GM04503 (cell line): ENCODE measurements around the gene PLCL1.

Experiments
- DNase-seq: peaks from one replicate; pipeline ENCODE4 v3.0.0-alpha.2; 2012; ENCODE audit warnings: low read depth

Gene PLCL1

GRCh38 chr2:197857476-197858107, 53.2 kb downstream of the PLCL1 start:
- no peak for DNase-seq

DNA sequence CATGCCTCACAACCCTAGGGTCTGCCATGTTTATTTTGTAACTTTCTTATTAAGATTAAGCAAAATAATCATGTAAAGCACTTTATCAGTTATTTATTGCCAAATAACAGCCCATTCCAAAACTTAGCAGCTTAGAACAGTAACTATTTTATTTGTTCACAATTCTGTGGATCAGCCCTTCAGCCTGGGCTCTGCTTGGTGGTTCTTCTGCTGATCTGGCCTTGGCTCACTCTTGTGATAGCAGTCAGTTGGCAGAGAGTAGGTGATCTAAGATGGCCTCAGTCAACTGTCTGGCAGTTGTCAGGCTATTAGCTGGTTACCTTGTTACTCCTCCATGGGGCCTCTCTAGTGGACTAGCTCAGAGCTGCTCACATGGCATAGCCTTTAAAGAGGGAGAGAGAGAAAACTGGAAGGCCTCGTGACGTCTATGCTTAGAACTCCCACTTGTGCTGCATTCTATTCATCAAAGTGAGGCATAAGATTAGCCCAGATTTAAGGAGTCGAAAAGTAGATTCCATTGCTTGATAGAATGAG, 54.3 kb downstream of the PLCL1 start:
- no peak for DNase-seq

DNA sequence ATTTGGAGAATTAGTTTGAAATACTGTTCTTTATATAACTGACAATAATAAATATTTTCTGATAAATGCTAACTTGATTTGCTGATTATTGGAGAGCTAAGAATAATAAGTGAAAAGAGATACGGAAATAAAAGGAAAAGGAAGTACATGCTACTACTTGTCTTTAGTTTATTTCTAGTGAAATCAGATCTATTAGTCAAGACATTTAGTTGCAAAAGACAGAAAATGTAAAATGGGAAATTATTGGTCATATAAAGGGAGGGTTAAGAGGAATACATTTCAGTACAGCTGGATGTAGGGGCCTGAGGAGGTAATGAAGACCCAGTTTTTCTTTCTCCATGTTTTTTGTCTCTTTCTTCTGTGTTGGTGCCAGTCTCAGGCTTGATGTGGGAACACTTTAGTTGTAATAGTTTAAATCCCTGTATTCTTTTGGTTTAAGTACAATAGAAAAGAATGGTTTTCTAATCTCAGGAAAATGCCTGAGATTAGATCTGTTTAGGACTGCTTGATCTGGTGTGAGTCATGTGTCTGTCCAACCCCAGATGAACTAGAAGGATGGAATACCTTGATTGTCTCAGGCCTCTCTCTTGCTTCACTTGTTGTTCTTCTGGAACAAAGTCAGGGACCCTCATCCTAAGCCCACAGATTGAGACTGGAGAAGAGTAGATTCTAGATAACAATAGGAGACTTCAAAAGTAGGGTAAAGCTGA, 58.0 kb downstream of the PLCL1 start:
- DNase-seq: no peak

- no peak for DNase-seq
Measured at GRCh38 chr2:197863744-197864143, 59.4 kb downstream of the PLCL1 start.

- no peak for DNase-seq
Measured at GRCh38 chr2:197866455-197866854, 62.1 kb downstream of the PLCL1 start.

DNA sequence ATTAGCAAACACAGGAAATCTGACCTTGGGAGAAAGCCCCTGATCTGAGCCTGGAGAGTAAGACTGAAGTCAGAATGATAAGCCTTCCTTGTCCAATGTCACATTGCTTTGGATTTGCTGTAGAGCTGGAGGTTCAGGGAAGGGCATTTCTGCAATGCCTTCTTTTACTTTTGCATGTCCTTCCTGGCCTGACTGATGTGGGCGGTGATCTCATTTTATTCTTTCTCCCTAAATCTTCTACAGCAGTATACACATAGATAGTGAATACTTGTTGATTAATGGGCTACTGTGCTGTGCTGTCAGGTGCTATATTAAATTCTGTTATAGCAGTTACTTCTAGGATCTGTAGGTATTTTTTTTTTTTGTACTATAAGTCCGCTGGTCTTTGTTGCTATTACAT, 62.6 kb downstream of the PLCL1 start:
- no peak for DNase-seq

- DNase-seq: no peak
Measured at GRCh38 chr2:197867624-197868023, 63.2 kb downstream of the PLCL1 start.

GRCh38 chr2:197868206-197868605, 63.8 kb downstream of the PLCL1 start:
- no peak for DNase-seq

DNA sequence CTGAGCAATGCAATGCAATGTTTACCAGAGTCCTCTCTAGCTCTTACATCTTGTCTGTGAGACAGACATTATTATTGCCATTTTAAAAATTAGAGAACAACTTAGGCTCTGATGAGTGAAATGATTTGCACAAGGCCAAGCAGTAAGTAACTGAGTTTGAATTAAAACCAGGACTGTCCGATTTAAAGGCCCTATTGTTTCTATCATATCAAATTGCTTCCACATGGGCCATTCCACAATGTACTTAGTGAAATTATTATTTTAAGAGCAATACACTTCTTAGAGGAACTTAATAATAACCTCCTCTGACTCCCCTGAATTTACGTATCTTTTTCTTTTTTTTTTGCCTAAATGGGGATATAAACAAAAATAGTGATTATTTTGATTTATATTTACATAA, 64.6 kb downstream of the PLCL1 start:
- no peak for DNase-seq

GRCh38 chr2:197869501-197870111, 65.2 kb downstream of the PLCL1 start:
- DNase-seq: no peak

DNA sequence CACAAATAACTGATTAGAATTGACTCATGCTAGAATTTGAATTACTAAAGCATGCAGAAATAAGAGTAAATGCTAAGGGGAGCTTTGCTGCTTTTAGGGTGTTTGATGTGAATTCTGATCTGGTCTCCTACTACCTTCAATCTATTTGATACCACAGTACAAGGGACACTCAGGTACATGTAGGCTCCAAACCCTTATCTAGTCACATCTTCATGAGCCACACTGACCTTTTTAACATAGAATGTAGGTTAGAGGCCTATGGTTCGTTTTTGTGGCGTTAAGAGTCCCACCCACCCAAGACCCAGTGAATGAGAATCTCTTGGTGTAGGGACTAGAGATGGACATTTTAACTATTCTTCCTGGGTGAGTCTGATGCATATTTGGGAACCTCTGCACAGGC, 65.7 kb downstream of the PLCL1 start:
- no peak for DNase-seq

DNA sequence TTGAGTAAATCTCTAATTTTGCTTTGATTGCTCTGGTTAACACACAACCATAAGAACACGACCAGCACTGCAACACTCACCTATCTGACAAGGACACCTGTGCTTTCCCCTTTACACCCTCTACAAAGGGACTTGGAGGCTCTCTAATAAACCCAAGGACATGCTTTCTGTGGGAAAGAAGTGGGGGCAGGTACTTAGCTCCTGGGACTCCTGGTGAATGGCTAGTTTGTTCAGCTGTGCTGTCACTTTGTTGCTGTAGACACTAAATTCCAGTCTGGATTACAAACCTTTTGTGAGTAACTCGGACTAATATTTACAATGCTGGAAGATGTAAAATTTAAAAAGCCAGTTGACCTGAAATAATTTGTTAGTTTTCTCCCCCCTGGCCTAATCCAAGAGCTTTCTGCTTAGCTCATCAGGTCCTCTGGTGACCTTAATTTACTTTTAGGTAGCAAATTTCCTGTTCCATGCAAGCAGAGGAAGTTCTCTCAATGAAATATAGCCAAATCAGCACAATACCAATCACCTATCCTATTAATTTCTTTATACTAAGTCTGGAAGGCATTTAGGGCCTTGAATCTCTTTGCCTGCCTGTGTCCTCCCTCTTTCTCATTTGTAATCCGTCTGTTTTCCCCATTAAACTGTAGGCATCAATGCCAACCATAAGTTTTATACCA, 67.5 kb downstream of the PLCL1 start:
- DNase-seq: no peak

DNA sequence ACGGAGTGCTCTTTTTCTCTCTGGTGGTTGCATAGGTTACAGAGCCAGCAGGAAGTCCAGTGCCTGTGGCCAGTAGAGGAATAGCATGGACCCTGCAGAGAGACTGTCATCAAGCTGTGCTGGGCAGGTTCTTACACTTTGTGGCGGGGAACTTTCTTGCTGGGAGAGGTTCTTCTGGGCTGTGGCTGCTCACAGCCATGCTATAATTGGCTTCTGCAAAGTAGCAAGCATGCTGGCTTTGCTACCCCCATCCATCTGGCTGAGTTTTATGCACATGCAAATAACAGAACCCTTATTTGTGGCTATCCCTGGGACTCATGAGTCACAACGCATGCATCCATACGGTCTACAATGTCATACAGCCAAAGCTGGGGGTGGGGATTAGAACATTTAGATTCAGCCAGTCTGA, 68.9 kb downstream of the PLCL1 start:
- no peak for DNase-seq

- DNase-seq: no peak
Measured at GRCh38 chr2:197875763-197876162, 71.4 kb downstream of the PLCL1 start.

- no peak for DNase-seq
Measured at GRCh38 chr2:197876524-197876923, 72.1 kb downstream of the PLCL1 start.

- no peak for DNase-seq
Measured at GRCh38 chr2:197877038-197877437, 72.6 kb downstream of the PLCL1 start.

DNA sequence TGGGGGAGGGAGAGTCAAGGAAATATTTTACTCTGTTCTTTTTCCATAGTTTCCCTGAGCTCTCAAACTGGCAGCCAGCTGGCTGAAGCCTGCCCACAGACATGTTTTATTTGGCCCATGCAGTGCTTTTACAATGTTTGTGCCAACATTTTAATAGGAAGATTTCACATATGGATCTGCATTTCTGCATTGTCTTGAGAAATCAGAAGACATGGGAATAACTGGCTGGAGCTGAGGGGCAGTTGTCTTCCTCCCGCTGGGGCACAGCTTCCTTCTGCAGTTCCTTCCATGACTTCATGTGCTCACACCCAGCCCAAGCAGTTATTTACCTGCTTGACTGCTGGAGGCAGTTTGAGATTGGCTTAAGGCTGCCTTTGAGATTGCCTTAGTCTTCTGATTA, 74.4 kb downstream of the PLCL1 start:
- no peak for DNase-seq

DNA sequence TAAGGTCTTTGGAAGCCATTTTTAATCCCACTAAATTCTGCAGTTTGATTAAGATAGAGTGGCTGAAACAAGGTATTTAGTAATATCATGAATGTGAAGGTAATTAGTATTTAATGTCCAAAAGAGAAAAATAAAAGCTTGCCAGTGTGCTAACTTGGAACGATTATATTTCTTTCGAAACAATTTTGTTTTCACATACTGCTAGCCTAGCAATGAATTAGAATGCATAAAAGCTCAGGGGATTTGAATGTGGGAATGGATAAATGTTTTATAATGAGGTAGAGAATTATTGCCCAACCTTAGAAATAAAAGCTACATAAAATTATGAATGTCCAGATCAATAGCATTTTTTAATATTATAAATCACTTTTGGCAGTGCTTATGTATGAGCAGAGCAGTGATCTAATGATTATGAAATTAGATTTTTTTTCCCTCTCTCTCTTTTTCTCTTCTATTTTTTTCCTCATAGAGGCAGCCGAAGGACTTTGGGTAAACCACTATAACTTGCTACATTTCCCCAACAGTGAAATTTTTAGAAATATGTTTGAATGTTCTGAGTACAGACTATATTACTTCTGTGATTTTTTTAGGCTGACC, 75.5 kb downstream of the PLCL1 start:
- DNase-seq: no peak

DNA sequence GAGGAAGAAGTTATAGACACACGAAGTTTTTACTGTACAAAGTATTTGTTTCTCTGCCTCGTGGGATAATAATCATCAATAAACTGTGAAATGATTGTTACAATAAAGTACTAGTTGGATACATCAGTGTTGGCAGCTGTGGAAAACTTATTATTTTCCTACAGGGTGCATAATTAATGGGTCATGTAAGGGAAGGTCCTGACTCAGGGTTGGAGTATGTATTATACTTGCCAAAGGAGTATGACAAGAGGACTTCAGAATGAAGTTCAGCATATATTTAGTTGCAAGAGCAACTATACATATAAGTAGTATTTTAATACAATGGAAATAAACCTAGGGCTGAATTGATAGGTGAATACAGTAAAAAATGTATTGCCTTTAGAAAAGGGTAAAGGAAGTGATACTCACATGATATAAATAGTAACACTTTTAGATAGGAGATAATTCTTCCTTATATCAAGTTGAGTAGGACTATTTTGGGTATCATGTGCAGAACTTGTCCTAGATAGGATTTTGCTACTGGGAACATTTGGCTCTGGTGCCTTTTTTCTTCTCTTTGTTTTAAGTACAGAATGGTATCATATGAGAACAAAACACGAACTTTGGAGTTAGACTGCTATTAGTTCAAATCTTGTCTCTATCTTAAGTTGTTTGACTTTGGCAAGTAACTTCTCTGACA, 79.1 kb downstream of the PLCL1 start:
- no peak for DNase-seq

GRCh38 chr2:197884252-197884651, 79.9 kb downstream of the PLCL1 start:
- DNase-seq: no peak

DNA sequence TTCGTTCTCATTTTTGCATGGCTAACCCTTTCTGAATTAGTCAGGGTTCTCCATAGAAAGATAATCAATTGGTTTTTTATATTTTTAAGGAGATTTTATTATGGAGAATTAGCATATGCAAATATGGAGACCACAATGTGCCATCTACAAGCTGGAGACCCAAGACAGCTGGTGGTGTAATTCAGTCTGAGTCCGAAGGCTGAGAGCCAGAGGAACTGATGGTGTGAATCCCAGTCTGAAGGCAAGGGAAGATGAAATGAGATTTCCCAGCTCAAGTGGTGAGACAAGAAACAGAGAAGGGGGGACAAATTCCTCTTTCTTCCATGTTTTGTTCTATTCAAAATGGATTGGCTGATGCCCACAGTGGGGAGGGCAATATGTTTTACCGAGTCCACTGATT, 80.7 kb downstream of the PLCL1 start:
- no peak for DNase-seq

DNA sequence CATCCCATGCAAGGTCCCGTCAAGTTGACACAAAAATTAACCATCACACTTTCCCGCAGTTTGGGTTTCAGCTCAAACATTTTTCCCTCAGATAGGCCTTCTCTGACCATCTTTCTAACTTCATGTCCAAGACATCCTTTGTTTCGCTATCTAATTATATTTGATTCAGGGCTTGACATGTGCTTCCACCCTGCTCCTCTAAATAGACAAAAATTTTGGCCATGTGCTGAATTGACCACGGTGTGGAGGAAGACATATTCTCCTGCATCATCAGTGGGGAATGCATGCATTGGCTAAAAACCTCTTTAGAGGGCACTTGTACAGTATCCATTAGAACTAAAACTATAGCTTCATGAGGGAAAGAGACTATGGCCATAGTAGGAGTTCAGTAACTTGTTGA, 81.2 kb downstream of the PLCL1 start:
- no peak for DNase-seq
